SK-N-SH treated with all-trans-retinoic acid at 6 μM for 48 hours (cell line): Measurements from ENCODE around the gene AP3B1.

Source experiments
- BACH2 ChIP-seq: fragments of 250-450 bp; sonication (Bioruptor Pico); IDR thresholded peaks from 2 replicates; pipeline ENCODE4 v1.9.0; 2021; ENCODE audit warnings: mild to moderate bottlenecking, borderline replicate concordance
- CSDC2 ChIP-seq: fragments of 250-450 bp; sonication (Bioruptor Pico); IDR thresholded peaks from 2 replicates; pipeline ENCODE4 v1.5.0; 2020; ENCODE audit warnings: mild to moderate bottlenecking, moderate library complexity
- GLIS3 ChIP-seq: fragments of 250-450 bp; sonication (Bioruptor Pico); IDR thresholded peaks from 2 replicates; pipeline ENCODE4 v1.5.0; 2020; ENCODE audit warnings: mild to moderate bottlenecking, moderate library complexity
- OSR1 ChIP-seq: fragments of 250-450 bp; sonication (Bioruptor Pico); IDR thresholded peaks from 2 replicates; pipeline ENCODE4 v1.8.0; 2022; ENCODE audit warnings: moderate library complexity, mild to moderate bottlenecking, inconsistent platforms
- PPARA ChIP-seq: fragments of 250-450 bp; sonication (Bioruptor Pico); IDR thresholded peaks from 2 replicates; pipeline ENCODE4 v1.5.0; 2020; ENCODE audit warnings: mild to moderate bottlenecking, borderline replicate concordance
- TCF4 ChIP-seq: fragments of 250-450 bp; sonication (Bioruptor Pico); IDR thresholded peaks from 2 replicates; pipeline ENCODE4 v1.8.0; 2021; ENCODE audit warnings: mild to moderate bottlenecking, moderate library complexity, borderline replicate concordance
- ZFP3 ChIP-seq: fragments of 250-450 bp; sonication (Bioruptor Pico); IDR thresholded peaks from 2 replicates; pipeline ENCODE4 v1.5.0; 2020; ENCODE audit warnings: mild to moderate bottlenecking, moderate library complexity
- ZFP30 ChIP-seq: fragments of 450-650 bp; formaldehyde crosslinking; IDR thresholded peaks from 2 replicates; pipeline ENCODE4 v1.5.0; 2022; ENCODE audit warnings: mild to moderate bottlenecking, moderate library complexity
- TF ChIP-seq, protein P1 (sequence below): fragments of 250-450 bp; sonication (Bioruptor Pico); IDR thresholded peaks from 2 replicates; pipeline ENCODE4 v1.5.0; 2020; ENCODE audit warnings: mild to moderate bottlenecking, moderate library complexity
- TF ChIP-seq, protein P2 (sequence below): fragments of 250-450 bp; sonication (Bioruptor Pico); IDR thresholded peaks from 2 replicates; pipeline ENCODE4 v1.8.0; 2020; ENCODE audit warnings: mild to moderate bottlenecking, moderate library complexity, borderline replicate concordance

DNA sequence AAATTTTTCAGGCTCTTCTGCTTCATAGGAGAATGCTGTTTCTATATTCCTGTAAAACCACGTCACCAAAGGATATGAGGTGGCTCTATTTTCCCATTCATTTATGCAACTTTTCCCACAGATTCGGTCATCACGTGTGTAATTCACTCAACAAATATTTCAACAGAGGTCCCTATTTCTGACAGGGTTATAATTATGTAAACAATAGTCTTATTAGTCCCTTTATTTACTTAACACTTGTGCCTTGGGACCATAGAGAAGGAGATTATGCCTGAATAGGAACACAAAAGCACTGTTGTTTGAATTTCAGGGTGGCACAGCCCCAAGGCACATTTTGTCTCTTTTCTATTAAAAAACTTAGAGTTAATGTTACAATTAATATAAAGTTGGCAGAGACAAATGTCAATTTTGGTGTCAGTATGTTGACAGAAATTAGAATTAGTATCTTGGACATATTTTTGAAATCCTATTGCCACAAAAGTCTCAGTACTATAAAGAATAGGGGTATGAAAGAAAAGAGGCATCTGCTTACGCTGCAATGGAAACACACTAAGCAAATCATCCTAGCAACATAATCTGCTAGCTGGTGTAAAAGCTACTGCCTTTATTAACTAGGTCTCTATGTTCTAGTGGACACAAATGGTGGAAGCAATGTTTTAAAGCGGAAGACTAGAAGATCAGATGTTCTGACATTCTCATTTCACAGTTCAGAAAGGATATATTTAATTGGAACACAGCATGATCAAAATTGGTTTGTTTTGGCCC is 289.3 kb downstream of the AP3B1 start:
- no peak for TF ChIP-seq BACH2 (CRISPR knock-in tag)
- TF ChIP-seq CSDC2 (CRISPR knock-in tag), result no peak
- no peak for TF ChIP-seq TCF4 (CRISPR knock-in tag)
- TF ChIP-seq GLIS3, result no peak
- TF ChIP-seq ZFP3, result no peak
- TF ChIP-seq, protein P1, sequence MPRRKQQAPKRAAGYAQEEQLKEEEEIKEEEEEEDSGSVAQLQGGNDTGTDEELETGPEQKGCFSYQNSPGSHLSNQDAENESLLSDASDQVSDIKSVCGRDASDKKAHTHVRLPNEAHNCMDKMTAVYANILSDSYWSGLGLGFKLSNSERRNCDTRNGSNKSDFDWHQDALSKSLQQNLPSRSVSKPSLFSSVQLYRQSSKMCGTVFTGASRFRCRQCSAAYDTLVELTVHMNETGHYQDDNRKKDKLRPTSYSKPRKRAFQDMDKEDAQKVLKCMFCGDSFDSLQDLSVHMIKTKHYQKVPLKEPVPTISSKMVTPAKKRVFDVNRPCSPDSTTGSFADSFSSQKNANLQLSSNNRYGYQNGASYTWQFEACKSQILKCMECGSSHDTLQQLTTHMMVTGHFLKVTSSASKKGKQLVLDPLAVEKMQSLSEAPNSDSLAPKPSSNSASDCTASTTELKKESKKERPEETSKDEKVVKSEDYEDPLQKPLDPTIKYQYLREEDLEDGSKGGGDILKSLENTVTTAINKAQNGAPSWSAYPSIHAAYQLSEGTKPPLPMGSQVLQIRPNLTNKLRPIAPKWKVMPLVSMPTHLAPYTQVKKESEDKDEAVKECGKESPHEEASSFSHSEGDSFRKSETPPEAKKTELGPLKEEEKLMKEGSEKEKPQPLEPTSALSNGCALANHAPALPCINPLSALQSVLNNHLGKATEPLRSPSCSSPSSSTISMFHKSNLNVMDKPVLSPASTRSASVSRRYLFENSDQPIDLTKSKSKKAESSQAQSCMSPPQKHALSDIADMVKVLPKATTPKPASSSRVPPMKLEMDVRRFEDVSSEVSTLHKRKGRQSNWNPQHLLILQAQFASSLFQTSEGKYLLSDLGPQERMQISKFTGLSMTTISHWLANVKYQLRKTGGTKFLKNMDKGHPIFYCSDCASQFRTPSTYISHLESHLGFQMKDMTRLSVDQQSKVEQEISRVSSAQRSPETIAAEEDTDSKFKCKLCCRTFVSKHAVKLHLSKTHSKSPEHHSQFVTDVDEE, result no peak
- TF ChIP-seq OSR1 (CRISPR knock-in tag), result no peak
- TF ChIP-seq ZFP30 (CRISPR knock-in tag), result no peak
- TF ChIP-seq, protein P2, sequence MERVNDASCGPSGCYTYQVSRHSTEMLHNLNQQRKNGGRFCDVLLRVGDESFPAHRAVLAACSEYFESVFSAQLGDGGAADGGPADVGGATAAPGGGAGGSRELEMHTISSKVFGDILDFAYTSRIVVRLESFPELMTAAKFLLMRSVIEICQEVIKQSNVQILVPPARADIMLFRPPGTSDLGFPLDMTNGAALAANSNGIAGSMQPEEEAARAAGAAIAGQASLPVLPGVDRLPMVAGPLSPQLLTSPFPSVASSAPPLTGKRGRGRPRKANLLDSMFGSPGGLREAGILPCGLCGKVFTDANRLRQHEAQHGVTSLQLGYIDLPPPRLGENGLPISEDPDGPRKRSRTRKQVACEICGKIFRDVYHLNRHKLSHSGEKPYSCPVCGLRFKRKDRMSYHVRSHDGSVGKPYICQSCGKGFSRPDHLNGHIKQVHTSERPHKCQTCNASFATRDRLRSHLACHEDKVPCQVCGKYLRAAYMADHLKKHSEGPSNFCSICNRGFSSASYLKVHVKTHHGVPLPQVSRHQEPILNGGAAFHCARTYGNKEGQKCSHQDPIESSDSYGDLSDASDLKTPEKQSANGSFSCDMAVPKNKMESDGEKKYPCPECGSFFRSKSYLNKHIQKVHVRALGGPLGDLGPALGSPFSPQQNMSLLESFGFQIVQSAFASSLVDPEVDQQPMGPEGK (CRISPR knock-in tag), result no peak
- TF ChIP-seq PPARA (CRISPR knock-in tag), result no peak
